ENCODE measurements around the gene RBM26. TPM values are rescaled to one million over a fixed set of nuclear protein-coding genes. Genes with fewer than 3 reads are reported as not detected.

The RBM26 gene
- polyA plus RNA-seq, 1 donor from 2014 or later: 112 TPM

DNA sequence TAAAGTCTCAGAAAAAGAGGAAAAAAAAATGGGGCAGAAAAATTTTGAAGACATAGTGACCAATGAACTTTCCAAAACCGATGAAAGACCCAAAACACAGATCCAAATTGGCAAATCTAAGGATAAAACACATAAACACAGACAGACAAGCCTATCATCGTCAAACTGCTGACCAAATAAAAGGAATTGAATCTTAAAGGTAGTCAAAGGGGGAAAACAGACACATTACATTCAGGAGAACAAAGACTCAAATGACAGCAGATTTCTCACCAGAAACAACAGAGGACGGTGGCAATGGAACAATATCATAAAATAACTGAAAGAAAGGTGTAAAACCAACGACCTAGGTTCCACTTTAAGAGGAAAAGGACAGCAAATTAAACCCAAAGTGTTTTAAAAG is 10.2 kb downstream of the RBM26 start:
- no peak overlapping the region for H3K27ac ChIP-seq (ENCODE audit: low read length)
- no peak overlapping the region for H3K4me3 ChIP-seq (ENCODE audit: low read length)
- H2AFZ ChIP-seq (ENCODE audit: low read depth, low read length): no peak overlapping the region
- H3K9me2 ChIP-seq (ENCODE audit: insufficient read depth, low read length): no peaks in the 10 kb centered on the region
- H3K4me2 ChIP-seq (ENCODE audit: low read length): no peak overlapping the region
- no peaks in the 10 kb centered on the region for H4K20me1 ChIP-seq (ENCODE audit: insufficient read depth)
- H3K36me3 ChIP-seq (ENCODE audit: insufficient read depth, low read length): peaks cover 21% of the 10 kb centered on the region
- TF ChIP-seq SMC3 (conservative IDR thresholded peaks at IDR 0.05; ENCODE audit: poor library complexity) (no peak), POLR2AphosphoS5 (IDR thresholded peaks at IDR 0.05) (no peak), EZH2 (IDR thresholded peaks at IDR 0.05; ENCODE audit: borderline replicate concordance, insufficient read depth, low read length, poor library complexity, severe bottlenecking) (no peak), EP300 (conservative IDR thresholded peaks at IDR 0.05; ENCODE audit: poor library complexity, severe bottlenecking) (no peak), RAD21 (conservative IDR thresholded peaks at IDR 0.05) (no peak), TAF1 (IDR thresholded peaks at IDR 0.05; ENCODE audit: low read depth) (no peak), MXI1 (conservative IDR thresholded peaks at IDR 0.05; ENCODE audit: poor library complexity, severe bottlenecking) (no peak)
- TF ChIP-seq, protein P1, sequence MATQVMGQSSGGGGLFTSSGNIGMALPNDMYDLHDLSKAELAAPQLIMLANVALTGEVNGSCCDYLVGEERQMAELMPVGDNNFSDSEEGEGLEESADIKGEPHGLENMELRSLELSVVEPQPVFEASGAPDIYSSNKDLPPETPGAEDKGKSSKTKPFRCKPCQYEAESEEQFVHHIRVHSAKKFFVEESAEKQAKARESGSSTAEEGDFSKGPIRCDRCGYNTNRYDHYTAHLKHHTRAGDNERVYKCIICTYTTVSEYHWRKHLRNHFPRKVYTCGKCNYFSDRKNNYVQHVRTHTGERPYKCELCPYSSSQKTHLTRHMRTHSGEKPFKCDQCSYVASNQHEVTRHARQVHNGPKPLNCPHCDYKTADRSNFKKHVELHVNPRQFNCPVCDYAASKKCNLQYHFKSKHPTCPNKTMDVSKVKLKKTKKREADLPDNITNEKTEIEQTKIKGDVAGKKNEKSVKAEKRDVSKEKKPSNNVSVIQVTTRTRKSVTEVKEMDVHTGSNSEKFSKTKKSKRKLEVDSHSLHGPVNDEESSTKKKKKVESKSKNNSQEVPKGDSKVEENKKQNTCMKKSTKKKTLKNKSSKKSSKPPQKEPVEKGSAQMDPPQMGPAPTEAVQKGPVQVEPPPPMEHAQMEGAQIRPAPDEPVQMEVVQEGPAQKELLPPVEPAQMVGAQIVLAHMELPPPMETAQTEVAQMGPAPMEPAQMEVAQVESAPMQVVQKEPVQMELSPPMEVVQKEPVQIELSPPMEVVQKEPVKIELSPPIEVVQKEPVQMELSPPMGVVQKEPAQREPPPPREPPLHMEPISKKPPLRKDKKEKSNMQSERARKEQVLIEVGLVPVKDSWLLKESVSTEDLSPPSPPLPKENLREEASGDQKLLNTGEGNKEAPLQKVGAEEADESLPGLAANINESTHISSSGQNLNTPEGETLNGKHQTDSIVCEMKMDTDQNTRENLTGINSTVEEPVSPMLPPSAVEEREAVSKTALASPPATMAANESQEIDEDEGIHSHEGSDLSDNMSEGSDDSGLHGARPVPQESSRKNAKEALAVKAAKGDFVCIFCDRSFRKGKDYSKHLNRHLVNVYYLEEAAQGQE (IDR thresholded peaks at IDR 0.05; ENCODE audit: borderline replicate concordance): no peak
- TF ChIP-seq, protein P2, sequence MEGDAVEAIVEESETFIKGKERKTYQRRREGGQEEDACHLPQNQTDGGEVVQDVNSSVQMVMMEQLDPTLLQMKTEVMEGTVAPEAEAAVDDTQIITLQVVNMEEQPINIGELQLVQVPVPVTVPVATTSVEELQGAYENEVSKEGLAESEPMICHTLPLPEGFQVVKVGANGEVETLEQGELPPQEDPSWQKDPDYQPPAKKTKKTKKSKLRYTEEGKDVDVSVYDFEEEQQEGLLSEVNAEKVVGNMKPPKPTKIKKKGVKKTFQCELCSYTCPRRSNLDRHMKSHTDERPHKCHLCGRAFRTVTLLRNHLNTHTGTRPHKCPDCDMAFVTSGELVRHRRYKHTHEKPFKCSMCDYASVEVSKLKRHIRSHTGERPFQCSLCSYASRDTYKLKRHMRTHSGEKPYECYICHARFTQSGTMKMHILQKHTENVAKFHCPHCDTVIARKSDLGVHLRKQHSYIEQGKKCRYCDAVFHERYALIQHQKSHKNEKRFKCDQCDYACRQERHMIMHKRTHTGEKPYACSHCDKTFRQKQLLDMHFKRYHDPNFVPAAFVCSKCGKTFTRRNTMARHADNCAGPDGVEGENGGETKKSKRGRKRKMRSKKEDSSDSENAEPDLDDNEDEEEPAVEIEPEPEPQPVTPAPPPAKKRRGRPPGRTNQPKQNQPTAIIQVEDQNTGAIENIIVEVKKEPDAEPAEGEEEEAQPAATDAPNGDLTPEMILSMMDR (IDR thresholded peaks at IDR 0.05; ENCODE audit: poor library complexity, severe bottlenecking): no peak
- H3F3A ChIP-seq (ENCODE audit: insufficient read depth, low read length, poor library complexity, severe bottlenecking): no peaks in the 10 kb centered on the region
- no peak overlapping the region for H3K9ac ChIP-seq (ENCODE audit: low read length)
- no peaks in the 10 kb centered on the region for H3K9me3 ChIP-seq (ENCODE audit: low read length)
- peaks cover 52% of the 10 kb centered on the region for H3K79me2 ChIP-seq (replicated peaks; ENCODE audit: insufficient read depth, low read length)
- no peaks in the 10 kb centered on the region for H3K27me3 ChIP-seq (ENCODE audit: insufficient read depth, low read depth, low read length)

DNA sequence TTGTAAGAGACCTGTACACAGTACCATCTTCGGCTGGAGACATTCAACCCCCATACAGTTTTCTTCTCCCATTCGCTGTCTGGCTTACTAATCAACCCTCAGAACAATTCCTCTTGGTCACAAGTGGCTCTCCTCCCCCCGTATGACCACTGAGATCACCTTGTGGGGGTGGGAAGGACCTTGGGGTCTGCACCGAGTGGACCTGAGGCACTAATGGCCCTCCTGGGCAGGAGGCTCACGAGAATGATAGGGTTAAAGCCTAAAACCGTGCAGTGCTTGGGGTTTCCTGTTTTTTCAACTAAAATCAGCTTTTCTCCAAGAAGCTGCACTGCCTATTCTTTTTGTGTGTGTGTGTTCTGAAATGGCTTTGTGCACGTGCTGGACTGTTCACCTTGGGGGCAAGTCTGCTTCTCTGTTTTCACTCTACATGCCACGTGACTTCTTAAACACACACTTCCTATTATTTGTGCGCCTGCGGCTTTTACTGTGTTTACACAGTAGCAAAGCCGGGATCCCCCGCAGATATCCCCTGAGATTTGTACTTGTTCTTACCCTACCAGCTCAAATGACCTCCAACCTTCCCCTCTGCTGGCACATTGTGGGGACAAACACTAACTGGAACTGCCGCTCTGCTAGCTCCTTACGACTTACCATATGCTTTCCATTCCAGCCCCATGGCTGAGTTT is 12.3 kb downstream of the RBM26 start:
- Histone ChIP-seq H3K79me2 (replicated peaks; ENCODE audit: insufficient read depth, low read length) (peaks cover 65% of the 10 kb centered on the region), H3K4me3 (ENCODE audit: low read length) (no peak overlapping the region), H3K9me3 (ENCODE audit: low read length) (no peaks in the 10 kb centered on the region), H3K27ac (ENCODE audit: low read length) (no peak overlapping the region), H3K9me2 (ENCODE audit: insufficient read depth, low read length) (no peaks in the 10 kb centered on the region), H3K36me3 (ENCODE audit: insufficient read depth, low read length) (peaks cover 21% of the 10 kb centered on the region), H4K20me1 (ENCODE audit: insufficient read depth) (no peaks in the 10 kb centered on the region), H3K4me2 (ENCODE audit: low read length) (no peak overlapping the region), H3F3A (ENCODE audit: insufficient read depth, low read length, poor library complexity, severe bottlenecking) (no peaks in the 10 kb centered on the region), H3K27me3 (ENCODE audit: insufficient read depth, low read depth, low read length) (no peaks in the 10 kb centered on the region), H2AFZ (ENCODE audit: low read depth, low read length) (no peak overlapping the region), H3K9ac (ENCODE audit: low read length) (no peak overlapping the region)
- TF ChIP-seq, protein P2 (IDR thresholded peaks at IDR 0.05; ENCODE audit: poor library complexity, severe bottlenecking): no peak
- no peak for TF ChIP-seq EZH2 (IDR thresholded peaks at IDR 0.05; ENCODE audit: borderline replicate concordance, insufficient read depth, low read length, poor library complexity, severe bottlenecking)
- TF ChIP-seq MXI1 (conservative IDR thresholded peaks at IDR 0.05; ENCODE audit: poor library complexity, severe bottlenecking): no peak

Measured in neural cell (in vitro differentiated cells).